Uterus (tissue), 2 donors: ENCODE data around the gene RHEB.

ENCODE experiments used
- CTCF ChIP-seq, 4 experiments: fragments of 200-600 bp in 2 of 4; fragments of 450-650 bp in 2 of 4; sonication (generic) in 2 of 4; IDR thresholded peaks; one replicate each; pipeline ENCODE4 v1.5.1; 2016 to 2019; ENCODE audit warnings: antibody characterized with exemption in 4 of 4, mild to moderate bottlenecking in 2 of 4, moderate library complexity in 1 of 4
- POLR2A ChIP-seq, 2 donors: fragments of 450-650 bp; IDR thresholded peaks; one replicate each; pipeline ENCODE4 v1.6.1; 2016; ENCODE audit warnings: antibody characterized with exemption in 2 of 2, mild to moderate bottlenecking in 1 of 2, moderate library complexity in 1 of 2

GRCh38 chr7:151451156-151451555 lies 68.5 kb downstream of the RHEB start:
- TF ChIP-seq CTCF (IDR thresholded peaks at IDR 0.05) = no peak
- TF ChIP-seq POLR2A (IDR thresholded peaks at IDR 0.05) = no peak
